GM18498 (cell line): Measurements from ENCODE around the gene SLC39A7.
A peak's percentile ranks its signal among the peaks of the same experiment; 100 is the strongest.

ENCODE experiments used
- ATAC-seq: cut with Tn5 transposase; IDR thresholded peaks from one replicate; pipeline ENCODE4 v1.9.1; 2021; ENCODE audit warnings: mild to moderate bottlenecking, moderate library complexity; ENCODE audit not compliant: unreplicated experiment

SLC39A7 gene

GRCh38 chr6:33189625-33190448 lies 10.8 kb upstream of the SLC39A7 start:
- ATAC-seq, result no peak

GRCh38 chr6:33190504-33191107 lies 10.1 kb upstream of the SLC39A7 start:
- ATAC-seq, result no peak

DNA sequence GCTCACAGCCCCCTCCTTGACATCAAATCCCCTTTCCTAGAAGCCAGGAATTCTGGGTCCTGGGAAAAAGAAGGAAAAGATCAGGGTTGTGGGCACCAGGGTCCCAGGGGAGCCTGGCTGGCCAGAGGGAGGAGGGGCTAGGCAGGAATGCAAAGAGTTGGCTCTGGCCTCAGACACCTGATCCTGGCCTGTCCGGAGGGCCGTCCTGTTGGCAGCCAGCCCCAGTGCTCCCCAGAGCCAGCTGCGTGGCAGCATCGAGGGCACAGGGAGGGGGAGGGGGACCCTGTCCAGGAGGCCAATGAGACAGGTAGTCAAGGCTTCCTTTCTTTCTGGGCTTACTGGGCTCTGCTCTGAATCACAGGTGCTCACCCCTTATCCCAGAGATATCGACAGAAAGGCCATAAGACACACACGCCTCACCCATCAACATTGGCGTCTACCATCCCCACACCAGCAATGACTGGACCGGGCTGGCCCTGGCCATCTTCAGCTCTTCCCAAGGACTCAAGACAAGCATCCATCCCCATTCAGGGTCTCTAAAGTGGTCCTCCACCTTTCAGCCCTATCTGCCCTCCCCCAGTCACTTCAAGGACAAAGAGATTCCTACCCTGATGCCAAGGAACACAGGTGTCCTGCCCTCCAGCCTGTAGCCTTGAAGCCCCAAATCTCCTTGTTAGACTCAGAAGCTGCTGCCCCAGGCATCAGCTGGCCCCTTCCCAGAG lies 9.1 kb upstream of the SLC39A7 start:
- no peak for ATAC-seq

DNA sequence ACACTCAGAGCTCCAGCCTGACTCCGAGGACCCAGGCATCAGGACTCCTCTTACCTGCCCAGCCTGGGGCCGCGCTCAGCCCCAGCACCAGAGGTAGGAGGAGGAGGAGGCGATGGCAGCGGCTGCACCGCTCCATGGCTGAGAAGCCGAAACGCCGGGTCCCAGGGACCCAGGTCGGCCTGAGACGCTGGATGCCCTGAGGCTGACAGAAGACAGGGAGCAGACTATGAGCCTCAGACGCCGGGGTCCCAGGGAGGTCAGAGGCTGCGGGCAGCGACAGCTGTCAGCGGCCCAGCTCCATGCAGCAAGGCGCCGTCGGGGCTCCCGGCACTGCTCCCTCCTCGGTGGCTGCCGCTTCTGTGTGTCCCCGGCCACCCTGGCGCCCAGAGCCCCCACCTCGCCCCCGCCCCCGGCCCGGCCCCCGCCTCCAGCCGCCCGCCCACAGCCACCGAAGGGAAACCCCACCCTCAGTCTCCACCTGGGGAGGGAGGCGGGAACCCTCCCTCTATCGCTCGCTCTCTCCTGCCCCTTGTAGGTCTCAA lies 8.5 kb upstream of the SLC39A7 start, which contains the start of gene COL11A2:
Gene COL11A2 (minus strand): TSS at position 363 of the 542 bp plus-strand sequence. CDS start 227 bp downstream, at position 136.
- no peak for ATAC-seq

DNA sequence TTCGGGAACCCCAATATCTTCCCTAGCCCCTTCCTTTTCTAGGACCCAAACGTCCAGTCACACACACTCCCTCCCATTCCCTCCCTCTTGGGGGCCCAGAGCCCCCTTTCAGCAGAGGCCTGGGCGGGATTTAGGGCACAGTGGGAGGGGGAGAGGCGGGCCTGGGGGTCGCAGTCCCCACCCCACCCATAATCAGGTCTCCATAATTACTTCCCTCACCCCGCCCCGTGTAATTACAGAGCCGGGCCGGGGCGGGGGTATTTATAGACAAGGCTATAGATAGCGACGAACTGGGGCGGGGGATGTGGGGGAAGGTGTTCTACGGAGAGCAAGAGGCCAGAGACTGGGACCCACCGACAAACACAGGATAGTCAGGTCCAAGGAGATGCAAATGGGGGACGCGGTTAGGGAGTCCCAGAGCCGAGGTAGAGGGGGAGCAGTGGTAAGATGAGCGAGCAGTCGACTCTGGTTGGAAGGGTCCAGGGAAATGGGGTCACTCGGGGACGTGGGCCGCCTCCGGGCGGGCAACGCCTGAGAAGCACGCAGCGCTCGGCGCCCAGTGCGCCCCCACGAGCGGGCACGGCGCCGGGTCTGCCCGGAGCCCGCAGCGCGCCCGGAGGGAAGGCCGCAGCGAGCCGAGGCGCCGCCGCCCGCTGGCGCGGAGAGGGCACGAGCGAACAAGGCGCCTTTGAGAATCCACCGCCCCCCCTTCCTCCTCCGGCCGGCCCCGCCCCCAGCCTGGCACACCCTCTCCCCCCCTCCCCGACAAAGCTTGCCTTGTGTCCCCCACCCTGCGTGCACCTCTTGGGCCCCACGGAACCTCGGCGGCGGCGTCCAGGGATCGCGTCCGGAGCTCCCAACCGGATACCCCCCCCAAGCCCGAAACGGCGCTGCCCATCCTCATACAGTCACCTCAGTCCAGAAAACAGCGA lies 7.7 kb upstream of the SLC39A7 start:
- ATAC-seq, result no peak

DNA sequence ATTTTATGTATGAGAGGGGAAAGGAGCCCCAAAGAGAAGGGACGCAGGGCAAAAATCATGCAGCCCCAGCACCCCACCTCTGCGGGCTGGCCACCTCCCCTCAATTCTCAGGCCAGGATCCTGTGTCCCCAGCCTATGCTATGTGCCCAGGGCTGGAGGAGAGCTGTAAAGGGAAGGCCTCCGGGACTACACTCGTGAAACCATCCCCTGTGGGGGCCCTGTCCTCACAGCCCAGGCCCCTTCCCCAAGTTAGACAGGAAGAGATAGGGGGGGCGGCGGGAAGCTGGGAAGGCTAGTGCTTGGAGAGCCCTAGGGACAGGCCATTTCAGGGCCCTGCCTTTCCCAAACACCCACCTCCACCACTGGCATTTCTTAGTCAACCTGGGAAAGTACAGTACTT lies 7.0 kb upstream of the SLC39A7 start:
- ATAC-seq, result no peak

GRCh38 chr6:33194431-33194979 lies 6.2 kb upstream of the SLC39A7 start:
- no peak for ATAC-seq

- ATAC-seq, result no peak
Measured at GRCh38 chr6:33195304-33196165, 5.1 kb upstream of the SLC39A7 start.

- no peak for ATAC-seq
Measured at GRCh38 chr6:33197431-33198048, 3.1 kb upstream of the SLC39A7 start.

DNA sequence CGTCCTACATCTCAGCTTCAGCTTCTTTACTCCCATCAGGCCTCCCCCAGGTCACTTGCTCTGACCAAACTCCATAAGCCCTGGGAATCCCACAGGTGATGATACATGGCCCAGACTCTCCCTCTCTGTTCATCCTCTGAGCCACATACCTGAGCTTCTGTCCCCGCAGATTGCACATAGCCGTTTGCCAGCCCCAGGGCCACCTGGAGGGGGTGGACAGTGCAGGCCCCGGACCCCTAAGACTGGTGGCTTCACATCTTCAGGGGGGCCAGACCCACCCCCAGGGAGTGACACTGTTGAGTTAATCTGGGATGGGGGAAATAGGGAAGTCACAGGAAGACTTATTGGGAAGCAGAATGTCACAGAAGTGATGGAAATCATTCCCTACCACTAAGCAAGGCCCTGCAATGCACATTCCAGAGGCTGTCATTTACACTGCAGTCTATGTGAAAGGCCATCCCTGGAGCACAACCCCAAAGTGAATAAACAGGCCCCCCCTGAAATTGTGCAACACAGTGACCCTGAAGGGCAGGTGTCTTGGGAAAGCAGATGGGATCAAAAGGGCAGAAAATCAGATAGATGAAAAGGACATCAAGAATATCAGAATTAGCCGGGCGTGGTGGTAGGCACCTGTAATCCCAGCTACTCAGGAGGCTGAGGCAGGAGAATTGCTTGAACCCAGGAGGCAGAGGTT lies 2.4 kb upstream of the SLC39A7 start:
- ATAC-seq, result no peak

- no peak for ATAC-seq
Measured at GRCh38 chr6:33198853-33199436, 1.7 kb upstream of the SLC39A7 start.

DNA sequence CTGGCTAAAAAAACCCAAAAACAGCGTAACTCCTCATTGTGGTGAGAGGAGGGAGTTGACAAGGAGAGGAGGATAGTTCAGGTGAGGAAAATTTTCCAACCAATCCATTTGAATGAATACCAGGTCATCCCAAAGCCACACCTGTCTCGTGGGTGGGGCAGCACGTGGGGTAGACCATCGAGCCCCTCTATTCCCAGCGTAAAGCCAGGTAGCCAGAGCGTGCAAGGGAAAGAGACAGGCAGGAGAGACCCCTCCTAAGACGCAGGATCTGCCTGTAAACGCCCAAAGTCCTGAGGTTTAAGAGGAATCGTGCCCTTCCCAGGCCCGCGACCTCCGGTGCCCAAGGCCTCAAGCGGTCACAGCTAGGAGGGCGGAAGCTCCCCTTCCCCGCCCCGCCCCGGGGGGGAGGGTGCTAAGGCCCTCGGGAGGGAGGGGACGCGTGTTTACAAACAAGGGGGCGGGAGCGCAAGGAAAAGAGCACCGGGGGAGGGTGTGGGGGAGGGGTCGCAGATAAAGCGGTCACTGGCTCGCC lies 914 bp upstream of the SLC39A7 start:
- ATAC-seq, result peak; percentile 30

DNA sequence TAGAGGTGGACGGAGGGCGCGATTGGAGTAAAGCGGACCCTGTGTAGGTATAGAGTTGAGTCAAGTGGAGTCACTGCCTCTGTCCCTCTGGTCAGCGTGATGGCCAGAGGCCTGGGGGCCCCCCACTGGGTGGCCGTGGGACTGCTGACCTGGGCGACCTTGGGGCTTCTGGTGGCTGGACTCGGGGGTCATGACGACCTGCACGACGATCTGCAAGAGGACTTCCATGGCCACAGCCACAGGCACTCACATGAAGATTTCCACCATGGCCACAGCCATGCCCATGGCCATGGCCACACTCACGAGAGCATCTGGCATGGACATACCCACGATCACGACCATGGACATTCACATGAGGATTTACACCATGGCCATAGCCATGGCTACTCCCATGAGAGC lies 479 bp downstream of the SLC39A7 start:
- no peak for ATAC-seq

DNA sequence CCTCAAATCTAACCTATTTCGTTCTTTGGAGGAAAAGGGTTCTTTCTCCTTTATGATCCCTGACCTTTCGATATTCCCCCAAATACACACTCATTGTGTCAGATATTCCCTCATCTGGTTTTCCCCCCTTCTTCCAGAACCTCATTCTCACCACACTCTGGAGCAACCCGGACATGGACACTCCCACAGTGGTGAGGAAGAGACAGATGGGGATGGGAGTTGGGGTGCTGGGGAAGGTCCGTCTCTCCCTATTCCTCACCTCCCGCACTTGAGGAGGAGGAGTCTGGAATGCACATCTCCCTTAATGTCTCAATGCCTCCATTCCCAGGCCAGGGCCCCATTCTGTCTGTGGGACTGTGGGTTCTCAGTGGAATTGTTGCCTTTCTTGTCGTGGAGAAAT lies 1.3 kb downstream of the SLC39A7 start:
- no peak for ATAC-seq

- no peak for ATAC-seq
Measured at GRCh38 chr6:33202799-33203198, 2.1 kb downstream of the SLC39A7 start.

DNA sequence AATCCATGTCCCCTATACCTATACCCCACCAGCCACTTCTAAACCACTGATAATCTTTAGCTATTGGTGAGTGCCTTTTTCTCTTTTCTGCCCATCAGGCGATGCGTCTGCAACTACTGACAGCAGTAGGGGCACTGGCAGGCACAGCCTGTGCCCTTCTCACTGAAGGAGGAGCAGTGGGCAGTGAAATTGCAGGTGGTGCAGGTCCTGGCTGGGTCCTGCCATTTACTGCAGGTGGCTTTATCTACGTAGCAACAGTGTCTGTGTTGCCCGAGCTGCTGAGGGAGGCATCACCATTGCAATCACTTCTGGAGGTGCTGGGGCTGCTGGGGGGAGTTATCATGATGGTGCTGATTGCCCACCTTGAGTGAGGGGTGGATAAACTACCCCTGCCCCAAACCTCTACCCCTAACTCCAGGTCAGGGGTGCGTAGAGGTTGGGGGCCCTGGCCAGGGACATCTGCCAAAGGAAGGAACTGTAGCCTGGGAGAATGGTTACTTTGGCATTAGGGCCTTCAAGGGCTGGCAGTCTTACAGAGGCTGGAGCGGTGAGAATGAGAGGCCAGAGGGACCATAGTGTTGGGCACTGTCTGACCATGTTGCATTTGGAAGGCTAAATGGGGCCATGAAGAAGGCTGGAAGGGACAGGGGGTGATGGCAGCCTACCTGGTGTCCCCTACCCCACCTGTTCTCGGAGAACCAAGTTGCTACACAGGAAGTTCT lies 2.9 kb downstream of the SLC39A7 start:
- ATAC-seq, result no peak

GRCh38 chr6:33204165-33204414 lies 3.4 kb downstream of the SLC39A7 start:
- ATAC-seq, result no peak
